H9 (cell line): Measurements from ENCODE around the gene TBX15. TPM values are rescaled to one million over a fixed set of nuclear protein-coding genes. Genes with fewer than 3 reads are reported as not detected.

Experiments
- DNase-seq: peaks from one replicate; pipeline ENCODE4 v3.0.0-alpha.2; 2017
- H2AFZ ChIP-seq: one replicate; pipeline ENCODE4 v1.6.1; 2013; ENCODE audit warnings: mild to moderate bottlenecking, low read length, control low read depth, moderate library complexity
- H2AK5ac ChIP-seq: 2 replicates; pipeline ENCODE4 v1.6.1; 2013; ENCODE audit warnings: low read length, control low read depth, mixed read lengths; ENCODE audit not compliant: insufficient read length
- H2BK120ac ChIP-seq: one replicate; pipeline ENCODE4 v1.6.1; 2013; ENCODE audit warnings: low read depth, mild to moderate bottlenecking, low read length, control low read depth, inconsistent platforms; ENCODE audit not compliant: poor library complexity, severe bottlenecking
- H2BK12ac ChIP-seq: 2 replicates; pipeline ENCODE4 v1.6.1; 2013; ENCODE audit warnings: low read length, control low read depth, mixed read lengths, low read depth; ENCODE audit not compliant: insufficient read length
- H2BK15ac ChIP-seq: 2 replicates; pipeline ENCODE4 v1.6.1; 2013; ENCODE audit warnings: low read depth, low read length, control low read depth
- H2BK20ac ChIP-seq: one replicate; pipeline ENCODE4 v1.6.1; 2013; ENCODE audit warnings: low read depth, mild to moderate bottlenecking, low read length, control low read depth, inconsistent platforms; ENCODE audit not compliant: poor library complexity, severe bottlenecking
- H2BK5ac ChIP-seq: 2 replicates; pipeline ENCODE4 v1.6.1; 2013; ENCODE audit warnings: low read length, control low read depth, mixed read lengths; ENCODE audit not compliant: insufficient read length
- H3K14ac ChIP-seq: 2 replicates; pipeline ENCODE4 v1.6.1; 2013; ENCODE audit warnings: low read length, control low read depth; ENCODE audit not compliant: insufficient read depth
- H3K18ac ChIP-seq: 2 replicates; pipeline ENCODE4 v1.6.1; 2013; ENCODE audit warnings: low read depth, mild to moderate bottlenecking, mixed read lengths, low read length, control low read depth; ENCODE audit not compliant: insufficient read length
- H3K23ac ChIP-seq: 2 replicates; pipeline ENCODE4 v1.6.1; 2013; ENCODE audit warnings: low read length, control low read depth, mixed read lengths, low read depth; ENCODE audit not compliant: insufficient read length
- H3K23me2 ChIP-seq: 2 replicates; pipeline ENCODE4 v1.6.1; 2013; ENCODE audit warnings: low read depth, mild to moderate bottlenecking, mixed read lengths, low read length, control low read depth; ENCODE audit not compliant: insufficient read length, poor library complexity, severe bottlenecking
- H3K27ac ChIP-seq: 2 replicates; pipeline ENCODE4 v1.5.1; 2013; ENCODE audit warnings: low read length, control low read depth, mixed read lengths, low read depth; ENCODE audit not compliant: insufficient read length
- H3K27me3 ChIP-seq: 2 replicates; pipeline ENCODE4 v1.6.1; 2013; ENCODE audit warnings: low read length, control low read depth, inconsistent platforms; ENCODE audit not compliant: insufficient read depth
- H3K4ac ChIP-seq: 2 replicates; pipeline ENCODE4 v1.6.1; 2013; ENCODE audit warnings: low read depth, mild to moderate bottlenecking, control low read depth, inconsistent platforms, low read length, moderate library complexity
- H3K4me1 ChIP-seq: 2 replicates; pipeline ENCODE4 v1.6.1; 2013; ENCODE audit warnings: low read length, control low read depth, inconsistent platforms; ENCODE audit not compliant: insufficient read depth
- H3K4me2 ChIP-seq: 2 replicates; pipeline ENCODE4 v1.6.1; 2013; ENCODE audit warnings: low read length, control low read depth, mixed read lengths; ENCODE audit not compliant: insufficient read length, insufficient read depth
- H3K56ac ChIP-seq: 2 replicates; pipeline ENCODE4 v1.6.1; 2013; ENCODE audit warnings: low read depth, mild to moderate bottlenecking, mixed read lengths, low read length, control low read depth; ENCODE audit not compliant: insufficient read length
- H3K79me1 ChIP-seq: 2 replicates; pipeline ENCODE4 v1.6.1; 2013; ENCODE audit warnings: low read depth, mild to moderate bottlenecking, moderate library complexity, low read length, control low read depth, inconsistent platforms; ENCODE audit not compliant: insufficient read depth, poor library complexity, severe bottlenecking
- H3K79me2 ChIP-seq: 2 replicates; pipeline ENCODE4 v1.6.1; 2013; ENCODE audit warnings: low read length, control low read depth, inconsistent platforms; ENCODE audit not compliant: insufficient read depth
- H3K9ac ChIP-seq: 2 replicates; pipeline ENCODE4 v1.6.1; 2013; ENCODE audit warnings: low read length, control low read depth, mixed read lengths; ENCODE audit not compliant: insufficient read length; ENCODE audit errors: extremely low read depth
- H3K9me3 ChIP-seq: one replicate; pipeline ENCODE4 v1.6.1; 2013; ENCODE audit warnings: low read depth, low read length, inconsistent platforms; ENCODE audit not compliant: control insufficient read depth
- H3T11ph ChIP-seq: one replicate; pipeline ENCODE4 v1.6.1; 2013; ENCODE audit warnings: mild to moderate bottlenecking, low read length, control low read depth, inconsistent platforms
- H4K20me1 ChIP-seq: one replicate; pipeline ENCODE4 v1.6.1; 2013; ENCODE audit not compliant: control insufficient read depth, insufficient read length, insufficient read depth
- H4K5ac ChIP-seq: 2 replicates; pipeline ENCODE4 v1.6.1; 2013; ENCODE audit warnings: low read depth, mild to moderate bottlenecking, mixed read lengths, low read length, control low read depth; ENCODE audit not compliant: insufficient read length
- H4K8ac ChIP-seq: replicated peaks from 2 replicates; pipeline ENCODE4 v1.6.1; 2013; ENCODE audit warnings: low read length, control low read depth, mixed read lengths, low read depth; ENCODE audit not compliant: insufficient read length
- H4K91ac ChIP-seq: 2 replicates; pipeline ENCODE4 v1.6.1; 2013; ENCODE audit warnings: low read depth, mild to moderate bottlenecking, moderate library complexity, mixed read lengths, low read length, control low read depth; ENCODE audit not compliant: insufficient read length
- H3K27ac Mint-ChIP-seq, 3 experiments: 2 replicates in 2 of 3; 3 replicates in 1 of 3; pipeline ENCODE4 v1.8.0; 2020 to 2021; ENCODE audit warnings: mixed read lengths in 3 of 3, mild to moderate bottlenecking in 1 of 3, moderate library complexity in 1 of 3
- H3K27me3 Mint-ChIP-seq: 2 replicates; pipeline ENCODE4 v1.8.0; 2021; ENCODE audit warnings: low read depth, mild to moderate bottlenecking, moderate library complexity, mixed read lengths
- H3K36me3 Mint-ChIP-seq, 3 experiments: 2 replicates in 2 of 3; 3 replicates in 1 of 3; pipeline ENCODE4 v1.8.0; 2020 to 2021; ENCODE audit warnings: low read depth in 3 of 3, mixed read lengths in 3 of 3; ENCODE audit not compliant: insufficient read depth in 1 of 3
- H3K4me1 Mint-ChIP-seq, 2 experiments: 2 replicates each; pipeline ENCODE4 v1.8.0; 2020; ENCODE audit warnings: mixed read lengths in 2 of 2
- H3K4me3 Mint-ChIP-seq, 2 experiments: 2 replicates in 1 of 2; 3 replicates in 1 of 2; pipeline ENCODE4 v1.8.0; 2020 to 2021; ENCODE audit warnings: mild to moderate bottlenecking in 2 of 2, mixed read lengths in 2 of 2, moderate library complexity in 1 of 2
- H3K9me3 Mint-ChIP-seq, 2 experiments: 2 replicates in 1 of 2; 3 replicates in 1 of 2; pipeline ENCODE4 v1.8.0; 2020; ENCODE audit warnings: mild to moderate bottlenecking in 2 of 2, mixed read lengths in 2 of 2, moderate library complexity in 1 of 2
- CTCF ChIP-seq: fragments of 200-600 bp; sonication (generic); conservative IDR thresholded peaks from 3 replicates; pipeline ENCODE4 v1.8.0; 2021; ENCODE audit warnings: antibody characterized with exemption, mild to moderate bottlenecking
- WGBS: extraction: QIAGEN DNeasy Blood & Tissue Kit; methylation state at CpG from one replicate; pipeline ENCODE4 v1.1.7; 2013; ENCODE audit warnings: missing lambda C conversion rate, low lambda C conversion rate, mixed read lengths; ENCODE audit not compliant: insufficient read length; ENCODE audit errors: extremely low coverage; 5-methylcytosine and 5-hydroxymethylcytosine counted together
- total RNA-seq: library from RNA; stranded (reverse); gene quantifications from 2 replicates; pipeline ENCODE4 v1.2.1, GENCODE V29; 2021

TBX15 gene
- total RNA-seq, 1 experiment from 2014 or later, result 0.07 TPM

GRCh38 chr1:119012383-119012782 lies 24.2 kb upstream of the TBX15 start:
- Histone ChIP-seq H2BK120ac (no peak overlapping the region), H2BK20ac (no peak overlapping the region), H2BK12ac (no peak overlapping the region), H3K14ac (no peak overlapping the region), H3K27me3 (peaks cover 12% of the 10 kb centered on the region), H2BK15ac (no peak overlapping the region), H4K20me1 (no peaks in the 10 kb centered on the region), H2AFZ (no peak overlapping the region), H3K4ac (no peak overlapping the region), H3K23me2 (no peaks in the 10 kb centered on the region), H4K91ac (no peak overlapping the region), H3K4me2 (no peak overlapping the region), H3K9ac (no peak overlapping the region), H3K27ac (no peak overlapping the region), H3K79me2 (no peaks in the 10 kb centered on the region), H3K79me1 (no peaks in the 10 kb centered on the region), H3T11ph (no peak overlapping the region), H2AK5ac (no peak overlapping the region), H3K23ac (no peak overlapping the region), H3K56ac (no peak overlapping the region), H4K8ac (no peak overlapping the region), H3K18ac (no peak overlapping the region), H2BK5ac (no peak overlapping the region), H4K5ac (no peak overlapping the region), H3K4me1 (no peaks in the 10 kb centered on the region), H3K9me3 (no peaks in the 10 kb centered on the region)
- DNase-seq, result no peak
- Mint-ChIP-seq H3K4me1 (peaks cover 14 to 16% of the 10 kb centered on the region in 2 experiments), H3K36me3 (peaks cover 0 to 2% (median 0%) of the 10 kb centered on the region in 3 experiments; a peak in 1 of 7 replicates), H3K27ac (no peak overlapping the region), H3K4me3 (no peak overlapping the region), H3K27me3 (peaks cover 58% of the 10 kb centered on the region), H3K9me3 (no peaks in the 10 kb centered on the region; a peak in 2 of 5 replicates)
- TF ChIP-seq CTCF, result no peak
- WGBS, result no CpG with 5 or more reads among the region's 5 CpGs
